HG03521 (cell line): ENCODE measurements around the gene MYPOP.

Source experiments
- ATAC-seq: cut with Tn5 transposase; IDR thresholded peaks from one replicate; pipeline ENCODE4 v1.9.1; 2021; ENCODE audit warnings: mild to moderate bottlenecking, moderate library complexity; ENCODE audit not compliant: unreplicated experiment

Gene MYPOP

GRCh38 chr19:45901912-45902650 lies at the start of gene MYPOP:
TSS of gene MYPOP (minus strand) at chr19:45902613. CDS start at chr19:45901773, 840 bp downstream.
- ATAC-seq = no peak

GRCh38 chr19:45947926-45948325 lies 45.5 kb upstream of the MYPOP start:
- ATAC-seq = no peak

- no peak for ATAC-seq
These were observed 38.0 kb upstream of the MYPOP start for GRCh38 chr19:45940515-45940805.

GRCh38 chr19:45939792-45940514 lies 37.5 kb upstream of the MYPOP start:
- ATAC-seq = no peak

GRCh38 chr19:45938733-45939319 lies 36.4 kb upstream of the MYPOP start:
- ATAC-seq = no peak

GRCh38 chr19:45935267-45935666 lies 32.9 kb upstream of the MYPOP start:
- no peak for ATAC-seq

- no peak for ATAC-seq
These were observed 32.3 kb upstream of the MYPOP start for GRCh38 chr19:45934551-45935230.

- ATAC-seq = no peak
These were observed 31.3 kb upstream of the MYPOP start for GRCh38 chr19:45933759-45934158.

- no peak for ATAC-seq
These were observed 28.6 kb upstream of the MYPOP start for GRCh38 chr19:45931055-45931454.

GRCh38 chr19:45929247-45929646 lies 26.8 kb upstream of the MYPOP start:
- no peak for ATAC-seq

- no peak for ATAC-seq
These were observed 25.3 kb upstream of the MYPOP start for GRCh38 chr19:45927565-45928261.

- no peak for ATAC-seq
These were observed 22.6 kb upstream of the MYPOP start for GRCh38 chr19:45924891-45925447.

- ATAC-seq = no peak
These were observed 19.9 kb upstream of the MYPOP start for GRCh38 chr19:45922281-45922680.

- ATAC-seq = no peak
These were observed 18.0 kb upstream of the MYPOP start for GRCh38 chr19:45920458-45920857.

GRCh38 chr19:45919678-45920077 lies 17.3 kb upstream of the MYPOP start:
- no peak for ATAC-seq

- ATAC-seq = no peak
These were observed 16.3 kb upstream of the MYPOP start for GRCh38 chr19:45918721-45919120.

- ATAC-seq = no peak
These were observed 15.1 kb upstream of the MYPOP start for GRCh38 chr19:45917421-45918091.

- no peak for ATAC-seq
These were observed 11.7 kb upstream of the MYPOP start, which contains the start of gene NANOS2 for GRCh38 chr19:45913874-45914830. TSS of gene NANOS2 (minus strand) at chr19:45914778. CDS start at chr19:45914693, 85 bp downstream.

GRCh38 chr19:45911291-45911690 lies 8.9 kb upstream of the MYPOP start:
- no peak for ATAC-seq
